ENCODE data around the gene MSRB1. TPM values are rescaled to one million over a fixed set of nuclear protein-coding genes. Genes with fewer than 3 reads are reported as not detected.
"Not testable (repeated sequence)": the region's sequence is repeated elsewhere in the genome, so short reads cannot be mapped to it uniquely, and the experiment has no call there.

MSRB1 gene
- total and polyA plus RNA-seq, 5 donors = 18.0 to 39.2 (median 26.9) TPM

DNA sequence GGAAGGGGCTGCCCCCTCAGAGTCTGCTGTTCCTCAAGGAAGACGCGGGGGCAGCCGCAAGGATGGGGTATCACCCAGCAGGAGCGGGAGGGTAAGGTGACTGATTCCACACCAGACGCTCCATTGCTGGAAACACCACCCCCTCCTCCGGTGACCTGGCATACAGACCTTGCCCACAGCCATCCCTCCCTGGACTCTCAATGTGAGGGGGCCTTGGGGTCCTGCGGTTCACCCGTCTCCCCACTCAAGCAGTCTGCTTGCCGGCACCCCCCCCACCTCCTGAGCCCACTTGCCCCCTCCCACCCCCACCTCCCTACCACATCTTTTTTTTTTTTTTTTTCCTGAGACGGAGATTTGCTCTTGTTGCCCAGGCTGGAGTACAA, 12.7 kb downstream of the MSRB1 start:
- Histone ChIP-seq H3K9me3 (ENCODE audit: control insufficient read depth, low read length) (no peaks in the 10 kb centered on the region), H3K27ac (ENCODE audit: low read length) (no peak overlapping the region), H3K4me1 (ENCODE audit: control insufficient read depth, insufficient read depth, low read length) (no peaks in the 10 kb centered on the region), H3K27me3 (ENCODE audit: control insufficient read depth, insufficient read depth) (no peaks in the 10 kb centered on the region), H3K4me3 (ENCODE audit: low read length) (no peak overlapping the region)
- intact Hi-C loops (cut with DNase I) = loop anchor here in 1 of 4 donors (5.0 kb wide), 1 partner anchor 68 kb away; no protein-coding TSS in a partner anchor
- WGBS = 72% methylated on average over 10 of the region's 10 CpGs
- no peak for ATAC-seq
- peak in 1 of 3 donors; percentile 50 for DNase-seq

DNA sequence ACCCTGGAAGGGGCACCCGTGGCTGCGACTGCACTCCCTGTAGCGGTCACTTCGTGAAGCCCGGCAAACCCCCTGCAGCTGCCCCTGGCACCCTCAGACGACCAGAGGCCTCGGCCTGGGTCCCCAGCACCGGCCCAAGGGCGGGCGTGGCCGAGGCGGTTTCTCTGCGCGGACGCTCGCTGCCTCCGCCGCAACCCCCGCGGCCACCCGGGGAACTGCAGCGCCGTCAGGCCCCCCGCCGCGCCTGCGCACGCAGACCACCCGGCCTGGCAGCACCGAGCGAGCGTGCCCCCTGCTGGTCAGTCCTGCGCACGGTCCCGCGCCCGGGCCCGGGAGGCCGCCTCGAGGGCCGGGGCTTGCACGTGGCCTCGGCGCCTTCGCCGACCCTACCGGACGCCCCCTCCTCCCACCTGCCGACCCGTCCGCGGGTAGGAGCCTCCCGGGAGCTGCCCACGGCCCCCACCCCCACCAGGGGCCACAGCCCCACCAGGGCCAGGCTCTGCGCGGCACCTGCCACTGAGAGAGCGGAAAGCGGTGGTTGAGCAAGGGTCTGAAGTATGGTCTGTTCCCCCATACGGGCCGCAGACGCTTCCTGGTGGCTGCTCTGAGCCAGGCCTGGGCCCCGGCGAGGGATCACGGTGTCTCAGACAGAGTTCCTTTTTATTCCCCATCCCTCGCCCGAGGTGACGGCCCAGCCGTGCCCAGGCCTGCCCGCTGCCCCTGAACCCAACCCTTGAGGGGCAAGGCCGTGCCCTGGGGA, 13.2 kb downstream of the MSRB1 start:
- Histone ChIP-seq H3K4me3 (ENCODE audit: low read length) (peak overlapping the region; percentile 72), H3K9me3 (ENCODE audit: control insufficient read depth, low read length) (no peaks in the 10 kb centered on the region), H3K27ac (ENCODE audit: low read length) (no peak overlapping the region), H3K4me1 (ENCODE audit: control insufficient read depth, insufficient read depth, low read length) (no peaks in the 10 kb centered on the region), H3K27me3 (ENCODE audit: control insufficient read depth, insufficient read depth) (no peaks in the 10 kb centered on the region)
- ATAC-seq = peak; percentile 93 to 95
- intact Hi-C loops (cut with DNase I) = loop anchor here (2.0 to 10.0 kb wide), 3 partner anchors 65 to 67 kb away; no protein-coding TSS in a partner anchor
- WGBS = 11% methylated on average over 70 of the region's 70 CpGs
- peak; percentile 89 to 97 (median 96) for DNase-seq

DNA sequence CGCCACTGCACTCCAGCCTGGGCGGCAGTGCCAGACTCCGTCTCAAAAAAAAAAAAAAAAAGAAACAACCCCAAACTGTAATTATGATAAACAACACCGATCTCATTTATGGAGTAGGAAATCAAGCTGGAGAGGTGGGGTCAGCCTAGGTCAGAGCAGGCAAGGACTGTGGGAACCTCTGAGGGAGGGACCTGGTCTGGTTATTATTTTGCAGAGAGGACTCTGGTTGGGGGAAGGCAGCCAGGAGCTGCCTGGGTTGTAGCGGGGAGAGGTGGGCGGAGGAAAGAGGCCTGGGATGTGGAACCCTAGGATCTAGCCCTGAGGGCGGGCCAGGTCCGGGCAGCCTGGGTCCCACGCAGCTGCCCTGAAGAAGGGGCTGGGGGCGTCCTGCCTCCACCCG, 13.9 kb downstream of the MSRB1 start:
- intact Hi-C loops (cut with DNase I) = loop anchor here in 3 of 4 donors (2.0 to 10.0 kb wide), 2 partner anchors 64 kb away; no protein-coding TSS in a partner anchor
- H3K27ac ChIP-seq (ENCODE audit: low read length) = peak overlapping the region; percentile 22

DNA sequence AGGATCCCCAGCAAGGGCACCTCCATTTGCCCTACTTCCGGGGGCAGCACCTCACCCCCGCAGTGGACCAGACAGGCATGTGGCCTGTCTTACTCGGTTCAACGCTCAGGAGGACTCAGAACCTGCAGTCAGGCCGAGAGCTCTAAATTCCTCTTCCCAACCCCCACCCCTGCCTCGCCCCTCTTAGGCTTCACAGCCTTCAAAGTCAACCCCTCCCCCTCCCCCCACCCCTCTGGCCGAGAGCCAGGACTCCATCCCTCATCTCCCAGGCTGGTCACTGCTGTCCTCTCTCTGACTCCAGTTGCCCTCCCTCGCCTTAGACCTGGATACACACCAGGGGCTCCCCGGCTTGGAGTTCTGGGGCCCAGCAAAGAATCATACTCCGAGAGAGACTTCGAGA, 16.7 kb downstream of the MSRB1 start:
- DNase-seq (no peak), ATAC-seq (no peak)
- Histone ChIP-seq H3K27me3 (ENCODE audit: control insufficient read depth, insufficient read depth) (no peaks in the 10 kb centered on the region), H3K4me3 (ENCODE audit: low read length) (no peak overlapping the region), H3K27ac (ENCODE audit: low read length) (no peak overlapping the region), H3K4me1 (ENCODE audit: control insufficient read depth, insufficient read depth, low read length) (no peaks in the 10 kb centered on the region), H3K9me3 (ENCODE audit: control insufficient read depth, low read length) (no peaks in the 10 kb centered on the region)
- intact Hi-C loops (cut with DNase I) = loop anchor here in 1 of 4 donors (10.0 kb wide), 1 partner anchor 61 kb away; no protein-coding TSS in a partner anchor
- WGBS = 57% methylated on average over 11 of the region's 11 CpGs

More for the DNA sequence above, 13.9 kb downstream of the MSRB1 start:
- DNase-seq (peak in 2 of 3 donors; percentile 67 to 73), ATAC-seq (peak; percentile 63 to 64)
- H3K27me3 ChIP-seq (ENCODE audit: control insufficient read depth, insufficient read depth) = no peaks in the 10 kb centered on the region
- peak overlapping the region; percentile 72 for H3K4me3 ChIP-seq (ENCODE audit: low read length)
- H3K4me1 ChIP-seq (ENCODE audit: control insufficient read depth, insufficient read depth, low read length) = no peaks in the 10 kb centered on the region
- no peaks in the 10 kb centered on the region for H3K9me3 ChIP-seq (ENCODE audit: control insufficient read depth, low read length)
- 11% methylated on average over 11 of the region's 11 CpGs for WGBS

DNA sequence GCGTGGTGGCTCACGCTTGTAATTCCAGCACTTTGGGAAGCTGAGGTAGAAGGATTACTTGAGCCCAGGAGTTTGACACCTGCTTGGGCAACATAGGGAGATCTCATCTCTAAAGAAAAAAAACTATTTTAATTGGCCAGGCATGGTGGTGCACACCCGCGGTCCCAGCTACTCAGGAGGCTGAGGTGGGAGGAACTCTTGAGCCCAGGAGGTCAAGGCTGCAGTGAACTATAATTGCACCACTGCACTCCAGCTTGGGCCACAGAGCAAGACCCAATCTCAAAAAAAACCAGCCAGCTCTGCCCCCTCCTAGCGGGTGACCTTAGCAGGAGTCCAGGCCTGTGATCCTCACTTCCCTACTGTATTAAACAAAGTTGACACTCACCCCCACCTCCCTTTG, 18.9 kb downstream of the MSRB1 start:
- H3K27me3 ChIP-seq (ENCODE audit: control insufficient read depth, insufficient read depth) = no peaks in the 10 kb centered on the region
- no peak overlapping the region for H3K27ac ChIP-seq (ENCODE audit: low read length)
- H3K9me3 ChIP-seq (ENCODE audit: control insufficient read depth, low read length) = no peaks in the 10 kb centered on the region
- no peak for DNase-seq
- WGBS = 63% methylated on average over 5 of the region's 5 CpGs
- no peak for ATAC-seq
- no peaks in the 10 kb centered on the region for H3K4me1 ChIP-seq (ENCODE audit: control insufficient read depth, insufficient read depth, low read length)
- no peak overlapping the region for H3K4me3 ChIP-seq (ENCODE audit: low read length)
- intact Hi-C loops (cut with DNase I) = loop anchor here in 1 of 4 donors (10.0 kb wide), 1 partner anchor 59 kb away; no protein-coding TSS in a partner anchor

DNA sequence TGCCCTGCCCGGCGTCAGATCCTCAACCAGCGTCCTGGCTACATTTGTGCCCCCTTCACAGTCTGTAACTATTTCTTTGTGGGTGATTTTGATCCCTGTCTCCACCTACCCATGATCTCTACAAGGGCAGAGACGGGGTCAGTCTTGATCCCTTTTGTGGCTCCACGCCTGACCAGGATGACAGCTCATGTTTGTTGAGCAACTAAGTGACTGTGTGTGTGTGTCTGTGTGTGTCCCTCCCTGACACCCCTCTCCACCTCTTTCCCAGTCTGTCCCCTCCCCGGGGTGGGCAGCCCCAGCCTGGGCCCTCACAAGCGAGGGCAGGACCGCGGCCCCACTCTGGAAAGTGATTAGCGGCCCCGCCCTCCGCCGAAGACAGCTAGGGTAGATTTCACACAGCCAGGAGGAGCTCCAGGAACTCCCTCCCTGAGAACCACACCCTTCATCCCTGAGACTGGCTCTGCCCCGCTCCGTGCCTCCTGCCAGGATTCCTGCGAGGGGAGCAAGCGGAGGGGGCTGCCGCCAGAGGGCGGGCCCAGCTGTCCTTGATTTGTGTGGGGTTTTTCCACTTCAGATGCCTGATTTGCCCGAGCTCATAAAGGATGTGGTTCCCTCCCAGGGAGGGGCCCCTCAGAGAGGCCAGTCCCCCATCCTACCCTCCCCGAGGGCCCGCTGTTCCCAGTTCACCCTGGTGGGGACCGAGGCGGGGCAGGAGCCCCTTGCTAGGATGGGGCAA, 19.5 kb downstream of the MSRB1 start:
- Histone ChIP-seq H3K27ac (ENCODE audit: low read length) (no peak overlapping the region), H3K27me3 (ENCODE audit: control insufficient read depth, insufficient read depth) (no peaks in the 10 kb centered on the region), H3K4me1 (ENCODE audit: control insufficient read depth, insufficient read depth, low read length) (no peaks in the 10 kb centered on the region), H3K4me3 (ENCODE audit: low read length) (no peak overlapping the region), H3K9me3 (ENCODE audit: control insufficient read depth, low read length) (no peaks in the 10 kb centered on the region)
- ATAC-seq = peak; percentile 60 to 88
- WGBS = 11% methylated on average over 24 of the region's 24 CpGs
- peak in 2 of 3 donors; percentile 58 to 72 for DNase-seq
- intact Hi-C loops (cut with DNase I) = loop anchor here in 1 of 4 donors (10.0 kb wide), 1 partner anchor 59 kb away; no protein-coding TSS in a partner anchor

DNA sequence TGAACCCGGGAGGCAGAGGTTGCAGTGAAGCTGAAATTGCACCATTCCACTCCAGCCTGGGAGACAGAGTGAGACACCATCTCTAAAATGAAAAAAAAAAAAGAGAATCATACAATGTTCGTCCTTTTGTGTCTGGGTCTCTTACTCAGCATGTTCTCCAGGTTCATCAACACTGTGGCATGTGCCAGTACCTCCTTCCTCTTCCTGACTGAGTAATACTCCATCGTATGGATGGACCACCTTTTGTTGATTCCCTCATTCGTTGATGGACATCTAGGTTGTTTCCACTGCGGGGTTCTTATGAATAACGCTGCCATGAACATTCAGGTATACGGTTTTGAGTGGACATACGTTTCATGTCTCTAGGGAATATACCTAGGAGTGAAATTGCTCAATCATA, 20.6 kb downstream of the MSRB1 start:
- DNase-seq (no peak), ATAC-seq (no peak)
- no peak overlapping the region for H3K4me3 ChIP-seq (ENCODE audit: low read length)
- intact Hi-C loops (cut with DNase I) = loop anchor here in 1 of 4 donors (10.0 kb wide), 1 partner anchor 58 kb away; no protein-coding TSS in a partner anchor
- no peaks in the 10 kb centered on the region for H3K4me1 ChIP-seq (ENCODE audit: control insufficient read depth, insufficient read depth, low read length)
- no peaks in the 10 kb centered on the region for H3K9me3 ChIP-seq (ENCODE audit: control insufficient read depth, low read length)
- WGBS = 80% methylated on average over 8 of the region's 8 CpGs
- no peaks in the 10 kb centered on the region for H3K27me3 ChIP-seq (ENCODE audit: control insufficient read depth, insufficient read depth)
- H3K27ac ChIP-seq (ENCODE audit: low read length) = no peak overlapping the region

DNA sequence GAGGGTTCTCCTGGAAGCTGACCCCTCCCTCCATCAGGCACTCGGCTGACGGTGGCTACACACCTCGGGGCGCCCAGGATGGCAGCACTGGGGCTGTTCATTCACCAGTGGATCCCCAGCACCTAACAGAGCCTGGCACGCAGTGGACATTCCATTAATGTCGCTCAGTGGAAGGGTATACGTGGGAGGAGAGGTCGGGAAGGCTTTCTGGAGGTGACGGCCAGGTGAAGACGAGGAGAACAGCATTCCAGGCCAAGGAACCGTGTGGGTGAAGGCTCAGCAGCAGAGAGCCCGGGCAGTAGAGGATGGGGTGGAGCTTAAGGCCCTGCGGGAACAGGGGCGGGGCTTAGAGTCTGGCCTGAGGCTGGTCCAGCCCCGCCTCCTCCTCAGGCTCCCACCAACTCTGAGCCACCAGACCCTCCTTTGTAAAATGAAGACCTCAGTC, 22.2 kb downstream of the MSRB1 start:
- no peaks in the 10 kb centered on the region for H3K9me3 ChIP-seq (ENCODE audit: control insufficient read depth, low read length)
- no peak overlapping the region for H3K27ac ChIP-seq (ENCODE audit: low read length)
- no peak overlapping the region for H3K4me3 ChIP-seq (ENCODE audit: low read length)
- DNase-seq = peak in 1 of 3 donors; percentile 46
- H3K4me1 ChIP-seq (ENCODE audit: control insufficient read depth, insufficient read depth, low read length) = no peaks in the 10 kb centered on the region
- H3K27me3 ChIP-seq (ENCODE audit: control insufficient read depth, insufficient read depth) = no peaks in the 10 kb centered on the region
- ATAC-seq = no peak
- WGBS = 13% methylated on average over 15 of the region's 15 CpGs
- intact Hi-C loops (cut with DNase I) = loop anchor here in 1 of 4 donors (10.0 kb wide), 1 partner anchor 56 kb away; no protein-coding TSS in a partner anchor

DNA sequence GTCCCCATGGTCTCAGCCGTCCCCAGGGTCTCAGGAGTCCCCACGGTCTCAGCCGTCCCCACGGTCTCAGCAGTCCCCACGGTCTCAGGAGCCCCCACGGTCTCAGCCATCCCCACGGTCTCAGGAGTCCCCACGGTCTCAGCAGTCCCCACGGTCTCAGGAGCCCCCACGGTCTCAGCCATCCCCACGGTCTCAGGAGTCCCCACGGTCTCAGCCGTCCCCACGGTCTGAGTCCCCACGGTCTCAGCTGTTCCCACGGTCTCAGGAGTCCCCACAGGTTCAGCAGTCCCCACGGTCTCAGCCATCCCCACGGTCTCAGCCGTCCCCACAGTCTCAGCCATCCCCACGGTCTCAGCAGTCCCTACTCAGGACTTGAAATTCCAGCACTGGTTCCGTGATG, 22.9 kb downstream of the MSRB1 start:
- not testable (repeated sequence) for H3K4me3 ChIP-seq (ENCODE audit: low read length); H3K27ac ChIP-seq (ENCODE audit: low read length); H3K9me3 ChIP-seq (ENCODE audit: control insufficient read depth, low read length); ATAC-seq; H3K4me1 ChIP-seq (ENCODE audit: control insufficient read depth, insufficient read depth, low read length); H3K27me3 ChIP-seq (ENCODE audit: control insufficient read depth, insufficient read depth)
- intact Hi-C loops (cut with DNase I) = loop anchor here in 1 of 4 donors (10.0 kb wide), 1 partner anchor 55 kb away; no protein-coding TSS in a partner anchor
- 66% methylated on average over 21 of the region's 21 CpGs for WGBS
- DNase-seq = peak in 1 of 3 donors; percentile 16

DNA sequence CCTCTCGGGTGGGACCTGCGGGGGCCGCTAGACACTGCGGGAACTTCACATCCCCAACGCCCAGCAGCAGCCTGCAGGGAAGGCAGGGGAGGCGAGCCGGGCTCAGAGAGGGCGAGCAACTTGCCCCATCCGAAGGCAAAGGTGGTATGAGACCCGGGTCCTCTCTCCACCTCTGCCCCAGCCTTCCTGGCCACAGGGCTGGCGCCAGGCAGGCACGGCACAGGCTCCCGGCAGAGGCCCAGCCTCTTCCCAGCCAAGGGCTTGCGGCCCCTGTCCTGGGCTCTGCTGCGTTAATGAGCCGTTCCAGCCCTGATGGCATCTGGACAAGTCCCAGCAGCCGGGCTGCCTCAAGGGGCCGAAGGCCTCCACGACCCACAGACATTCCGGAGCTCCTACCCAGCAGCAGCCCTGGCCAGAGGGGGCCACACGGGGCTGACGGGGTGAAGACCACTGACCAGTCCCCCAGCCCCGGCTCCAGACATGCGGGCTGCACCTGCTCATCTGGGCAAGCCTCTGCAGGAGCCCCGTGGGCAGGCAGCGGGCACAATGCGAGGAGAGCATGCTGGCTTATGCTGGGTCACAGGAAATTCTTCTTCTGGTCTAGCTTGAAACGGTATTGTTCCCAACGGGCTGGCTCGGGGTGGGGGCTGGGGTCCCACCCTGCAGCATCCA, 23.5 kb downstream of the MSRB1 start:
- no peaks in the 10 kb centered on the region for H3K9me3 ChIP-seq (ENCODE audit: control insufficient read depth, low read length)
- WGBS = 31% methylated on average over 30 of the region's 30 CpGs
- no peaks in the 10 kb centered on the region for H3K4me1 ChIP-seq (ENCODE audit: control insufficient read depth, insufficient read depth, low read length)
- ATAC-seq = no peak
- no peak overlapping the region for H3K27ac ChIP-seq (ENCODE audit: low read length)
- H3K27me3 ChIP-seq (ENCODE audit: control insufficient read depth, insufficient read depth) = no peaks in the 10 kb centered on the region
- peak in 1 of 3 donors; percentile 35 for DNase-seq
- intact Hi-C loops (cut with DNase I) = no loop called here
- H3K4me3 ChIP-seq (ENCODE audit: low read length) = no peak overlapping the region
